DMS153 (cell line): ENCODE results near the gene HAND1.

Experiments used
- DNase-seq: peaks from one replicate; lab custom pipeline; 2025; lab: John Stamatoyannopoulos, UW

HAND1 gene

GRCh38 chr5:154478752-154479159 lies 729 bp upstream of the HAND1 start:
- no peak for DNase-seq

GRCh38 chr5:154477382-154478223 lies 424 bp downstream of the HAND1 start:
- DNase-seq, result no peak

GRCh38 chr5:154476354-154477205 lies 1.4 kb downstream of the HAND1 start:
- DNase-seq, result no peak

GRCh38 chr5:154475591-154476353 lies 2.3 kb downstream of the HAND1 start:
- no peak for DNase-seq

- DNase-seq, result no peak
Measured at GRCh38 chr5:154474396-154475334, 3.4 kb downstream of the HAND1 start.

- DNase-seq, result no peak
Measured at GRCh38 chr5:154473581-154474283, 4.3 kb downstream of the HAND1 start.

- DNase-seq, result no peak
Measured at GRCh38 chr5:154472871-154473580, 5.0 kb downstream of the HAND1 start.

GRCh38 chr5:154470947-154471870 lies 6.8 kb downstream of the HAND1 start:
- no peak for DNase-seq

- DNase-seq, result no peak
Measured at GRCh38 chr5:154470137-154470536, 7.9 kb downstream of the HAND1 start.

GRCh38 chr5:154467655-154468354 lies 10.2 kb downstream of the HAND1 start:
- no peak for DNase-seq

GRCh38 chr5:154466671-154467070 lies 11.4 kb downstream of the HAND1 start:
- no peak for DNase-seq

GRCh38 chr5:154466147-154466546 lies 11.9 kb downstream of the HAND1 start:
- DNase-seq, result no peak

GRCh38 chr5:154465169-154465568 lies 12.9 kb downstream of the HAND1 start:
- DNase-seq, result no peak

GRCh38 chr5:154464438-154464837 lies 13.6 kb downstream of the HAND1 start:
- no peak for DNase-seq

GRCh38 chr5:154461531-154461930 lies 16.5 kb downstream of the HAND1 start:
- no peak for DNase-seq

- no peak for DNase-seq
Measured at GRCh38 chr5:154460172-154460571, 17.9 kb downstream of the HAND1 start.

GRCh38 chr5:154459015-154459414 lies 19.0 kb downstream of the HAND1 start:
- no peak for DNase-seq

- DNase-seq, result no peak
Measured at GRCh38 chr5:154456540-154456939, 21.5 kb downstream of the HAND1 start.
